Measurements from ENCODE around the gene PRKCQ.

The PRKCQ gene

GRCh38 chr10:6430423-6430980 lies 149.6 kb downstream of the PRKCQ start:
- no peak for TF ChIP-seq CTCF (IDR thresholded peaks at IDR 0.05; ENCODE audit: insufficient read depth, low read length, poor library complexity, severe bottlenecking)
- H3K4me3 ChIP-seq (replicated peaks; ENCODE audit: low read depth, low read length): no peak overlapping the region
- DNase-seq (ENCODE audit: extremely low read depth, insufficient read length): no peak
- peaks cover 3% of the 10 kb centered on the region for H3K27me3 ChIP-seq (replicated peaks; ENCODE audit: control insufficient read depth, insufficient read depth, low read length)
- H3K36me3 ChIP-seq (ENCODE audit: control insufficient read depth, insufficient read depth, low read length): no peaks in the 10 kb centered on the region

DNA sequence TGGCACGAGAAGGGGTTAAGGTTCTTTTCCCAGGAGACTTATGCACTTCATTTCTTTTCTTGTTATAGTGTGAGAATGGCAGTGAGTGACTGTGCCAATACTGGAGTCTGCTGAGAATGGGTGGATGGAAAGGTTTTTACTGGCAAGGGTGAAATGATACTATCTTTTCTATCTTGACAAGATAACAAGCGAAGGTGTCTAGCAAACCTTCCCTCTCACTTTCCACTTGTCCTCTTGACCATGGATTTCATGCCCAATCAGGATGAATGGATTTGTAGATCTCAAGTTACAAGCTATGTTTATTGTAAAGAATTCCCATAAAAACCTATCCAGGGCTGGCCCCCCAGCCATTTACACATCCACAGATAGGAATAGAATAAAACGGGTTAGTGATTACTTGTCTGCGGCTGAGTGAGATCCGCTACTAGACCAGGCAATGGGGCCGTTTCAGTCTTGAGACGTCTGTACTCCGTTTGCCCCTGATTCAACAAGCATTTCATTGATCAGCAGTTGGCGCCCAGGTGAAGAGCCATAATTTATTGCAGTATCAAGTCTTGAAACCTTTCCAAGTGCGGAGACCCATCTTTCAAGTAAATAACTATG lies 152.6 kb downstream of the PRKCQ start:
- no peak for DNase-seq (ENCODE audit: extremely low read depth, insufficient read length)
- TF ChIP-seq CTCF (IDR thresholded peaks at IDR 0.05; ENCODE audit: insufficient read depth, low read length, poor library complexity, severe bottlenecking): no peak
- no peak overlapping the region for H3K4me3 ChIP-seq (replicated peaks; ENCODE audit: low read depth, low read length)
- no peaks in the 10 kb centered on the region for H3K36me3 ChIP-seq (ENCODE audit: control insufficient read depth, insufficient read depth, low read length)
- H3K27me3 ChIP-seq (replicated peaks; ENCODE audit: control insufficient read depth, insufficient read depth, low read length): peaks cover 3% of the 10 kb centered on the region

DNA sequence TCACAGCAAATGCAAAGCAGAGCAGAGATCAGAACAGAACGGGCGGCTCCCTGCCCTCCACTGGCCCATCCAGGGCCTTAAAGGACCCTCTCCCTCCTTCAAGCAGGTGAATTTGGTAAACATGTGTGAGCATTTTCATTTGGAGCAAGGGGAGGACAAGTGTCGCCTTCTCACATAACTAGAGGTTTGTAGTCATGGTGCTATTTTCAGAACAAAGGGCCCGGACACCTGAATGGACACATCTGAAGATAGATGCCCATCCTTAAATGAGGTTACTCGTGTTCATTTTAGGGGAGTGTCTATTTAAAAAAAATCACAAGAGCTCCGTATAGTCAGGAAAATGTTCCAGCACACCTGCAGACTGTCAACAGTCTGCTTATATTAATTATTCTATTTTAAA lies 153.8 kb downstream of the PRKCQ start:
- DNase-seq (ENCODE audit: extremely low read depth, insufficient read length): no peak

DNA sequence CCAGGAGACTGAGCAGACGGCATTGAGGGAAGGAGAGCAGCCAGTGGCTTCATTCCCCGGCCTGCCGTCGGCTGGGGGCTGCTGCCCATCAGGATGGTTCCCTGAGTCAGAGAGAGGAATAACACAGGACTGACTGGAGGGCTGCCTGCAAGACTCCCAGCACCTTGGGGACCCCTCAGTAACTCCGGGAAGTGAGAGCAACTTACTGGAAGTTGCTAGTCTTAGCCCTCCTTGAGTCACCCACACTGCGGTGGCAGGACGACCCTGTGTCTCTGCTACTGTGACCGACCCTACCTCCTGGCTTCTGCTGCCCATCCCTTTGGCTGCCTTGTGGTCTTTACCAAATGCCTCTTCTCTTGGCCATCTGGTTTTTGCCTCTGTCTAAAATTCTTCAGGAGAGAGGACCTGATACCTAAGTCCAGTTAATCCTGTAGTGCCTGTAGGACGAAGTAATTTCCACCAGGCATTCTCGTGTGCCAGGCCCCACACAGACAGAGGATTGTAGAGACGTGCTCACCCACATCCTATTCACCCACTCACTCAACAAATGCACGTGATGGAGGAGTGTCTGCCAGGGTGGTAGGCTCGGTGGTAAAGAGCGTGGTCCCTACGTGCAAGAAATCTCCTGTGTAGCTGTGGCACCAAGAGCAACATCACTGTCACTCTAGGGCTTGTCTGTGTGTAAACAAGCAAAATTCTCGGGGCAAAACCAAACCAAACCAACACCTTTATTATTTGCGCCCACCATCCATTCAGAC lies 156.5 kb downstream of the PRKCQ start:
- Histone ChIP-seq H3K4me3 (replicated peaks; ENCODE audit: low read depth, low read length) (no peak overlapping the region), H3K27me3 (replicated peaks; ENCODE audit: control insufficient read depth, insufficient read depth, low read length) (no peaks in the 10 kb centered on the region; the same call in none of the 2 replicates), H3K36me3 (ENCODE audit: control insufficient read depth, insufficient read depth, low read length) (no peaks in the 10 kb centered on the region)
- no peak for TF ChIP-seq CTCF (IDR thresholded peaks at IDR 0.05; ENCODE audit: insufficient read depth, low read length, poor library complexity, severe bottlenecking)
- DNase-seq (ENCODE audit: extremely low read depth, insufficient read length): no peak

More for the DNA sequence above, 153.8 kb downstream of the PRKCQ start:
- H3K4me3 ChIP-seq (replicated peaks; ENCODE audit: low read depth, low read length): no peak overlapping the region
- H3K36me3 ChIP-seq (ENCODE audit: control insufficient read depth, insufficient read depth, low read length): no peaks in the 10 kb centered on the region
- H3K27me3 ChIP-seq (replicated peaks; ENCODE audit: control insufficient read depth, insufficient read depth, low read length): peaks cover 2% of the 10 kb centered on the region
- no peak for TF ChIP-seq CTCF (IDR thresholded peaks at IDR 0.05; ENCODE audit: insufficient read depth, low read length, poor library complexity, severe bottlenecking)

GRCh38 chr10:6423004-6423403 lies 157.1 kb downstream of the PRKCQ start:
- H3K36me3 ChIP-seq (ENCODE audit: control insufficient read depth, insufficient read depth, low read length): no peaks in the 10 kb centered on the region
- no peaks in the 10 kb centered on the region; the same call in 1 of the 2 replicates for H3K27me3 ChIP-seq (replicated peaks; ENCODE audit: control insufficient read depth, insufficient read depth, low read length)
- no peak for TF ChIP-seq CTCF (IDR thresholded peaks at IDR 0.05; ENCODE audit: insufficient read depth, low read length, poor library complexity, severe bottlenecking)
- DNase-seq (ENCODE audit: extremely low read depth, insufficient read length): no peak
- H3K4me3 ChIP-seq (replicated peaks; ENCODE audit: low read depth, low read length): no peak overlapping the region
